ENCODE measurements around the gene TOMM20. TPM values are rescaled to one million over a fixed set of nuclear protein-coding genes. Genes with fewer than 3 reads are reported as not detected.

The TOMM20 gene
- total and polyA plus RNA-seq, 2 donors (not counting 1 experiment from before 2014, with no cell fraction given), result 25.0 to 77.3 TPM

- peak overlapping the region; percentile 81 for H3K4me3 Mint-ChIP-seq
- no peaks in the 10 kb centered on the region for H3K79me2 ChIP-seq (ENCODE audit: control insufficient read depth, insufficient read depth, low read length)
- H3K9ac ChIP-seq (ENCODE audit: low read length), result peak overlapping the region; percentile 48
These were observed 54.1 kb downstream of the TOMM20 start for GRCh38 chr1:235074523-235075047.

More at GRCh38 chr1:235074523-235075047, 54.1 kb downstream of the TOMM20 start:
- H3K4me3 ChIP-seq (ENCODE audit: control extremely low read depth in 1 of 5, extremely low read depth in 1 of 5, insufficient read depth in 1 of 5, low read depth in 2 of 5, low read length in 4 of 5), result peak overlapping the region in 4 of 5 experiments; percentile 1 to 42 (median 27)
- 8% methylated on average over 13 of the region's 14 CpGs for WGBS (ENCODE audit: insufficient coverage)
- no peaks in the 10 kb centered on the region for H4K20me1 ChIP-seq (ENCODE audit: control insufficient read depth, insufficient read depth, low read length, poor library complexity, severe bottlenecking)
- DNase-seq (no peak), ATAC-seq (ENCODE audit: low read depth) (peak; percentile 66)
- no peaks in the 10 kb centered on the region for H3K27me3 Mint-ChIP-seq
- H3K4me1 ChIP-seq (ENCODE audit: control insufficient read depth in 2 of 2, insufficient read depth in 2 of 2, low read length in 2 of 2), result peaks cover 17 to 26% of the 10 kb centered on the region in 2 donors
- no peaks in the 10 kb centered on the region for H3K36me3 ChIP-seq (replicated peaks in 1 of 2; ENCODE audit: control extremely low read depth in 1 of 2, control insufficient read depth in 1 of 2, extremely low read depth in 1 of 2, insufficient read depth in 2 of 2, low read length in 1 of 2)
- H3K9me3 Mint-ChIP-seq (ENCODE audit: insufficient read depth), result no peaks in the 10 kb centered on the region
- peaks cover 31% of the 10 kb centered on the region for H3K4me1 Mint-ChIP-seq
- peak overlapping the region; percentile 98 for H3K27ac Mint-ChIP-seq
- ChIA-PET POLR2A (interaction anchor here (1.4 to 1.5 kb wide), 2 partner anchors 95 to 475 kb away, joined by 3 read pairs; no protein-coding TSS in a partner anchor), CTCF (interaction anchor here (0.7 to 3.2 kb wide), 5 partner anchors 8 to 466 kb away, joined by 3 to 14 read pairs (median 4); no protein-coding TSS in a partner anchor)
- TF ChIP-seq CTCF (IDR thresholded peaks at IDR 0.05), result no peak
- TF ChIP-seq EZH2 (IDR thresholded peaks at IDR 0.05; ENCODE audit: borderline replicate concordance, insufficient read depth, low read depth, low read length, poor library complexity, severe bottlenecking), result no peak
- peak overlapping the region; percentile 5 to 10 for H3K27ac ChIP-seq (ENCODE audit: low read length in 2 of 2)
- H3K9me3 ChIP-seq (ENCODE audit: control extremely low read depth in 1 of 3, control insufficient read depth in 2 of 3, insufficient read depth in 1 of 3, low read length in 2 of 3), result no peaks in the 10 kb centered on the region
- peak overlapping the region; percentile 65 for H3K4me2 ChIP-seq (replicated peaks; ENCODE audit: low read depth, low read length, poor library complexity, severe bottlenecking)
- peak overlapping the region; percentile 74 for H2AFZ ChIP-seq (ENCODE audit: insufficient read depth, low read depth, low read length, poor library complexity, severe bottlenecking)
- no peaks in the 10 kb centered on the region for H3K27me3 ChIP-seq (replicated peaks in 1 of 4; ENCODE audit: control extremely low read depth in 1 of 4, control insufficient read depth in 3 of 4, insufficient read depth in 4 of 4, low read length in 3 of 4)
- intact Hi-C loops (cut with micrococcal nuclease), result loop anchor here (1.0 to 5.0 kb wide), 6 partner anchors 26 to 464 kb away; partner anchors contain the start of gene IRF2BP2

Measured in B cell (primary cell).